DND-41 (cell line): ENCODE data around the gene BBS12.

Source experiments
- EZH2 ChIP-seq: IDR thresholded peaks from 3 replicates; pipeline ENCODE4 v1.6.1; 2012; ENCODE audit warnings: borderline replicate concordance, low read depth, mild to moderate bottlenecking, moderate library complexity, low read length, inconsistent platforms; ENCODE audit not compliant: severe bottlenecking
- TF ChIP-seq, protein P1 (sequence below): IDR thresholded peaks from 2 replicates; pipeline ENCODE4 v1.5.1; 2012; ENCODE audit warnings: borderline replicate concordance, low read length, moderate library complexity, mild to moderate bottlenecking; ENCODE audit not compliant: poor library complexity, severe bottlenecking; ENCODE audit errors: extremely low read depth

DNA sequence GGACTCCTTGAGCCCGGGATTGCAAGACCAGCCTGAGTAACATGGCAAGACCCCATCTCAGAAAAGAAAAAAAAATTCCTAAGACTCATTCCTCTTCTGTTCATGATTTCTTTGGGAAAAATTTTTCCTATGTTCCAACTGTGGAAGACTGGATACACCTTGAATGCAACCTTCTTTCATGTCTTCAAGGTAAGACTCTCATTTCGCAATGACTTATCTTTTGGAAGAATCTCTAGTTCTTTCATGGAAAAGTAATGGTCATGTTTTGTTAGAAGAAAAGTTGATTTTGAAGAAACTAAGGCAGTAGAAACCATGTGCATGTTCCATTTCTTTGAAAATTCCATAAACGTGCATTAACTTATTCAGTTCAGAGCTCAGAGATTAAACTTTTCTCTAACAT, 26.0 kb upstream of the BBS12 start:
- TF ChIP-seq, protein P1, sequence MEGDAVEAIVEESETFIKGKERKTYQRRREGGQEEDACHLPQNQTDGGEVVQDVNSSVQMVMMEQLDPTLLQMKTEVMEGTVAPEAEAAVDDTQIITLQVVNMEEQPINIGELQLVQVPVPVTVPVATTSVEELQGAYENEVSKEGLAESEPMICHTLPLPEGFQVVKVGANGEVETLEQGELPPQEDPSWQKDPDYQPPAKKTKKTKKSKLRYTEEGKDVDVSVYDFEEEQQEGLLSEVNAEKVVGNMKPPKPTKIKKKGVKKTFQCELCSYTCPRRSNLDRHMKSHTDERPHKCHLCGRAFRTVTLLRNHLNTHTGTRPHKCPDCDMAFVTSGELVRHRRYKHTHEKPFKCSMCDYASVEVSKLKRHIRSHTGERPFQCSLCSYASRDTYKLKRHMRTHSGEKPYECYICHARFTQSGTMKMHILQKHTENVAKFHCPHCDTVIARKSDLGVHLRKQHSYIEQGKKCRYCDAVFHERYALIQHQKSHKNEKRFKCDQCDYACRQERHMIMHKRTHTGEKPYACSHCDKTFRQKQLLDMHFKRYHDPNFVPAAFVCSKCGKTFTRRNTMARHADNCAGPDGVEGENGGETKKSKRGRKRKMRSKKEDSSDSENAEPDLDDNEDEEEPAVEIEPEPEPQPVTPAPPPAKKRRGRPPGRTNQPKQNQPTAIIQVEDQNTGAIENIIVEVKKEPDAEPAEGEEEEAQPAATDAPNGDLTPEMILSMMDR = no peak
- no peak for TF ChIP-seq EZH2
